ENCODE results near the gene TUBA4B. TPM values are rescaled to one million over a fixed set of nuclear protein-coding genes. Genes with fewer than 3 reads are reported as not detected.

TUBA4B gene
- total RNA-seq, 1 donor from 2014 or later = not detected

DNA sequence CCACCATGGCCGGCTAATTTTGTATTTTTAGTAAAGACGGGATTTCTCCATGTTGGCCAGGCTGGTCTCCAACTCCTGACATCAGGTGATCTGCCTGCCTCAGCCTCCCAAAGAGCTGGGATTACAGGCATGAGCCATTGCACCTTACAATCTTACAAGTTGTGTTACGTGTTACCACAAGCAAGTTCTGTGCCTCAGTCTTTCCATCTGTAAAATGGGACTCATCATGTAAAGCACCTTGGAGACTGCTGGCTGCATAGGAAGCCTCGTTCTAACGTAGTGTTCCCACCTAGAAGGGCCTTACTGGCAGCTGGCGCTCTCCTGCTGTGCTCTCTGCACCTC is 36.1 kb downstream of the TUBA4B start:
- Histone ChIP-seq H3K9ac (ENCODE audit: low read depth in 1 of 3, low read length in 3 of 3) (no peak overlapping the region), H3K36me3 (ENCODE audit: control insufficient read depth in 3 of 3, insufficient read depth in 3 of 3, low read length in 3 of 3) (peaks cover 17 to 21% (median 21%) of the 10 kb centered on the region in 3 donors), H3K27ac (ENCODE audit: low read depth, low read length) (no peak overlapping the region), H3K4me3 (ENCODE audit: low read length in 3 of 3) (no peak overlapping the region), H3K9me3 (ENCODE audit: control insufficient read depth in 3 of 3, low read length in 3 of 3) (no peaks in the 10 kb centered on the region), H3K27me3 (ENCODE audit: control insufficient read depth in 3 of 3, insufficient read depth in 3 of 3, low read length in 3 of 3) (no peaks in the 10 kb centered on the region), H3K4me1 (ENCODE audit: control insufficient read depth in 3 of 3, insufficient read depth in 3 of 3, low read length in 3 of 3) (peaks cover 5 to 20% (median 11%) of the 10 kb centered on the region in 3 donors)

- no peaks in the 10 kb centered on the region for H3K9me3 ChIP-seq (ENCODE audit: control insufficient read depth in 3 of 3, low read length in 3 of 3)
- H3K27me3 ChIP-seq (ENCODE audit: control insufficient read depth in 3 of 3, insufficient read depth in 3 of 3, low read length in 3 of 3) = no peaks in the 10 kb centered on the region
- H3K36me3 ChIP-seq (ENCODE audit: control insufficient read depth in 3 of 3, insufficient read depth in 3 of 3, low read length in 3 of 3) = peaks cover 11 to 16% (median 15%) of the 10 kb centered on the region in 3 donors
- H3K27ac ChIP-seq (ENCODE audit: low read depth, low read length) = no peak overlapping the region
- H3K9ac ChIP-seq (ENCODE audit: low read depth in 1 of 3, low read length in 3 of 3) = no peak overlapping the region
- H3K4me3 ChIP-seq (ENCODE audit: low read length in 3 of 3) = no peak overlapping the region
- H3K4me1 ChIP-seq (ENCODE audit: control insufficient read depth in 3 of 3, insufficient read depth in 3 of 3, low read length in 3 of 3) = peaks cover 8 to 25% (median 15%) of the 10 kb centered on the region in 3 donors
Measured at GRCh38 chr2:219289537-219290361, 36.7 kb downstream of the TUBA4B start.

DNA sequence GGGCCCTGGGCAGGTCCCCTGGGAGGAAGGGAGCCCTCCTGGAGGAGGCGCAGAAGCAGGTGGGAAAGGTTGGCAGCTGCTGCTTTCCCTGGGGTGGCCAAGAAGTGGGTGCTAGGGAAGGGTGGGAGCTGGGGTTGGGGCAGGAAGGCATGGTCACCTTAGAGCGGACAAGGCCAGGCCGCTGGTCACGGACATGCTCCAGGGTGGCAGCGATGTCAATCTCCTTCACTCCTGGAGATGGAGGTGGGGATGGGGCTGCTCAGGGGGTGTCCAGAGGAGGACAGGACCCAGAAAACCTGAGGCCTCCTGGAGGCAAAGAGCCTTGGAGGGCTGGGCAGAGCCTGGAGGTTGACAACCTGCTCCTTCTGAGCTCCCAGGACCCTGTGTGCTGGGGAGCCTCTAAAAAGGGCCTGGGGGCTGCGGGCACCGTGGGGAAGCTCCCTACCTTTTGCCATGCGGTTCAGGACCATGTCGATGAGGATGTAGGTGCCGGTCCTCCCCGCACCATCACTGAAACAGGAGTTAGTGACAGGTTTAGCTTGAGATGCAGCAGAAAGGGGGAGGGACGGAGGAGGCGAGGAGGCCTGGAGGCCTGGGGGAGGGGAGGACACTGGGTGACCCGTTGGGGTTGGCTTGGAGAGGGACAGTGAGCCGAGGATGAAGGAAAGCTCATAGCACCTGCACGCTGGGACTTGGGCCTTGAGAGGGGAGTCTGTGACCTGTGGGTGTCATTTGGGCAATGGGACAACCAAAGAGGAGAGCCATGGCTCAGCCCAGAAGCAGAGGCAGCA is 37.5 kb downstream of the TUBA4B start:
- Histone ChIP-seq H3K9me3 (ENCODE audit: control insufficient read depth in 3 of 3, low read length in 3 of 3) (no peaks in the 10 kb centered on the region), H3K27me3 (ENCODE audit: control insufficient read depth in 3 of 3, insufficient read depth in 3 of 3, low read length in 3 of 3) (no peaks in the 10 kb centered on the region), H3K36me3 (ENCODE audit: control insufficient read depth in 3 of 3, insufficient read depth in 3 of 3, low read length in 3 of 3) (peaks cover 2 to 7% (median 6%) of the 10 kb centered on the region in 3 donors), H3K4me1 (ENCODE audit: control insufficient read depth in 3 of 3, insufficient read depth in 3 of 3, low read length in 3 of 3) (peaks cover 12 to 25% (median 17%) of the 10 kb centered on the region in 3 donors), H3K9ac (ENCODE audit: low read depth in 1 of 3, low read length in 3 of 3) (no peak overlapping the region), H3K4me3 (ENCODE audit: low read length in 3 of 3) (no peak overlapping the region), H3K27ac (ENCODE audit: low read depth, low read length) (no peak overlapping the region)

DNA sequence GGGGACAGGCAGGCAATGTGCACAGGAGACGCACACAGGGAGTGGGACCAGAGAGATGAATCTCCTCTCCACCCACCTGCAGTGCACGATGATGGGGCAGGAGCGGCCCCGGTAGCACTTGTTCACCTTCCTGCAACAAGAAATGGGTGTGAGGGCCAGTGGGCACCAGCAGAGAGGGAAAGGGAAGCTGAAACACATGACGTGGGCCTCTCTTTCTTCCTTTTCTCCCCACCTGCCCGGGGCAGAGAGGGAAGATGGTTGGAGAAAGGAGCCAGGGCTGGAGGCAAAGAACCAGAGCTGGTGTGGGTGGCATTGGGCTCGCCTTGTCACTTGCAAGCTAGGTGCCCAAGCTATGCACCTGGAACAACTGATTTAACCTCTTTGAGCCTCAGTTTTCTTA is 38.4 kb downstream of the TUBA4B start:
- no peak overlapping the region for H3K27ac ChIP-seq (ENCODE audit: low read depth, low read length)
- H3K4me1 ChIP-seq (ENCODE audit: control insufficient read depth in 3 of 3, insufficient read depth in 3 of 3, low read length in 3 of 3) = peaks cover 9 to 20% (median 12%) of the 10 kb centered on the region in 3 donors
- peaks cover 0 to 2% (median 2%) of the 10 kb centered on the region in 3 donors for H3K36me3 ChIP-seq (ENCODE audit: control insufficient read depth in 3 of 3, insufficient read depth in 3 of 3, low read length in 3 of 3)
- H3K27me3 ChIP-seq (ENCODE audit: control insufficient read depth in 3 of 3, insufficient read depth in 3 of 3, low read length in 3 of 3) = no peaks in the 10 kb centered on the region
- H3K9ac ChIP-seq (ENCODE audit: low read depth in 1 of 3, low read length in 3 of 3) = no peak overlapping the region
- no peaks in the 10 kb centered on the region for H3K9me3 ChIP-seq (ENCODE audit: control insufficient read depth in 3 of 3, low read length in 3 of 3)
- H3K4me3 ChIP-seq (ENCODE audit: low read length in 3 of 3) = no peak overlapping the region

DNA sequence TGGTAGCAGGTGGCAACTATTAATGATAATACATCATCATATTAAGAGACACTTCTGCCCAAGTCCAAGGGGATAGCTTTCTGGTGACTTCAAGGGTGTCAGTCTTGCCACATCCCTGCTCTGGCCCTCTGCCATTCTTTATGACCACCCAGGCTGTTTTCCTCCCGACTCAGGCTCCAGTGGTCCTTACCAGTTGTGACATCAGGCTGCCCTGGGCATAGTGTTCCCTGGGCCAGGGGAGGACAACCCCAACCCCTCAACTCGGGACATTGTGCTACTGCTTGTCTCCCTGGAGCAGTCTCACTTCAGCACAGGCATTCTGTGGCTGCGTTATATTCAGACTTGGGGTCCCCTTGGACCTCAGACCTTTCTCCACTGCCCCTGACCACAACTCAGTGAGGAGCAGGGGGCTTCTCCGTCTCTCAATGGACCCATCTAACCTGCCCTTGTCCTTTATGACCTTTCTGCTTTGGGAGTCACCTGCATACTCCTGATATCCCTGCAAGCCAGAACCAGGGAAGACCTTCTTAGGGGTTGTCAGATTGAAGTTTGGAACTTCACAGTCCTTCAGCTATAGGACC is 39.0 kb downstream of the TUBA4B start:
- Histone ChIP-seq H3K9ac (ENCODE audit: low read depth in 1 of 3, low read length in 3 of 3) (no peak overlapping the region), H3K4me1 (ENCODE audit: control insufficient read depth in 3 of 3, insufficient read depth in 3 of 3, low read length in 3 of 3) (peaks cover 9 to 14% (median 11%) of the 10 kb centered on the region in 3 donors), H3K36me3 (ENCODE audit: control insufficient read depth in 3 of 3, insufficient read depth in 3 of 3, low read length in 3 of 3) (no peaks in the 10 kb centered on the region), H3K27me3 (ENCODE audit: control insufficient read depth in 3 of 3, insufficient read depth in 3 of 3, low read length in 3 of 3) (no peaks in the 10 kb centered on the region), H3K9me3 (ENCODE audit: control insufficient read depth in 3 of 3, low read length in 3 of 3) (no peaks in the 10 kb centered on the region), H3K27ac (ENCODE audit: low read depth, low read length) (no peak overlapping the region), H3K4me3 (ENCODE audit: low read length in 3 of 3) (no peak overlapping the region)

- no peak overlapping the region for H3K4me3 ChIP-seq (ENCODE audit: low read length in 3 of 3)
- no peaks in the 10 kb centered on the region for H3K36me3 ChIP-seq (ENCODE audit: control insufficient read depth in 3 of 3, insufficient read depth in 3 of 3, low read length in 3 of 3)
- no peak overlapping the region for H3K9ac ChIP-seq (ENCODE audit: low read depth in 1 of 3, low read length in 3 of 3)
- no peaks in the 10 kb centered on the region for H3K9me3 ChIP-seq (ENCODE audit: control insufficient read depth in 3 of 3, low read length in 3 of 3)
- H3K4me1 ChIP-seq (ENCODE audit: control insufficient read depth in 3 of 3, insufficient read depth in 3 of 3, low read length in 3 of 3) = peaks cover 9 to 14% (median 11%) of the 10 kb centered on the region in 3 donors
- H3K27ac ChIP-seq (ENCODE audit: low read depth, low read length) = no peak overlapping the region
- H3K27me3 ChIP-seq (ENCODE audit: control insufficient read depth in 3 of 3, insufficient read depth in 3 of 3, low read length in 3 of 3) = no peaks in the 10 kb centered on the region
Measured at GRCh38 chr2:219292616-219293015, 39.6 kb downstream of the TUBA4B start.

- no peak overlapping the region for H3K27ac ChIP-seq (ENCODE audit: low read depth, low read length)
- H3K27me3 ChIP-seq (ENCODE audit: control insufficient read depth in 3 of 3, insufficient read depth in 3 of 3, low read length in 3 of 3) = peaks cover 0 to 4% (median 0%) of the 10 kb centered on the region in 3 donors
- H3K36me3 ChIP-seq (ENCODE audit: control insufficient read depth in 3 of 3, insufficient read depth in 3 of 3, low read length in 3 of 3) = no peaks in the 10 kb centered on the region
- no peaks in the 10 kb centered on the region for H3K9me3 ChIP-seq (ENCODE audit: control insufficient read depth in 3 of 3, low read length in 3 of 3)
- peak overlapping the region in 1 of 3 donors; percentile 74 for H3K4me3 ChIP-seq (ENCODE audit: low read length in 3 of 3)
- peak overlapping the region in 2 of 3 donors; percentile 10 to 81 for H3K9ac ChIP-seq (ENCODE audit: low read depth in 1 of 3, low read length in 3 of 3)
- peaks cover 9 to 16% (median 12%) of the 10 kb centered on the region in 3 donors for H3K4me1 ChIP-seq (ENCODE audit: control insufficient read depth in 3 of 3, insufficient read depth in 3 of 3, low read length in 3 of 3)
Measured at GRCh38 chr2:219293736-219294231, 40.7 kb downstream of the TUBA4B start.

DNA sequence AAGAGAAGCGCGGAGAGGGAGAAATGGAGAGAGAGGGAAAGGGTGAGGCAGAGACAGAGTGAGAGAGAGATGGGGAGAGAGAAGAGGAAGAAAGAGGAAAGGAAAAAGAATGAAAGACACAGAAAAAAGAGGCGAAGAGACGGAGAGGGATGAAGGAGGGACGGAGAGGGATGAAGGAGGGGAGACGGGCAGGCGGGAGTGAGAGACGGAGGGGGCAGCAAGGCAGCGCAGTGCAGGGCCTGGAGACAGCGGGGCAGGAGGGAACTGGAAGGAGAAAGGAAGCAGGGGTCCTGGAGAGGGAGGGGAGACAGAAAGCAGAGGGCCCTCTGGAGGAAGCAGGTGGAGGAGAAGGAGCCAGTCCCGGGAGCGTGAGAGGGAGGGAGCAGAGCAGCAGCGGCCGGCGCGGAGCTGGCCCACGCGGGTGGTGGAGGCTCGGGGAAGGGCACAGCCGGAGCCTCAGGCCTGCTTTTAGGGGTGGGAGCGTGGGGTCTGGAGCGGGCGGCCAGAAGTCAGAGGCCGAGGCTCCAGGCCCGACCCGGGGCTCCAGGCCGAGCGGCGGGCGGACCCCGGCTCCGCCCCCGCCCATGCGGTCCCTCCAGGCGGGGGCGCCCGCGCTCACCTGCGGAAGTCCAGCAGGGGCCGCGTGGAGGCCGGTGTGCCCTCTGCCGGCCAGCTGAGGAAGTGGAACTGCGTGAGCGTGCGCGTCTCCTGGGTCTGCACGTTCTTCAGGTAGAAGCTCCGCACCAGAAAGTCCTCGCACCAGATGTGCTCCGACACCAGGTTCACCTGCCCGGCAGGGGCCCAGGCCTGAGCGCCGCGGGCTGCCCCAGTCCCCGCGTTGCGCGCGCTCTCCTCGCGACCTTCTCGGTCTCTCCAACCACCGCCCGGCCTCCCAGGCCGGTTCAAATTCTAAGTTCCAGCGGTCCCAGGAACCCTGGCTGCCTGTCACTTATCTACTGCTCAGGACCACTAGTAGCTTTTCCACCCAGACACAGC is 41.6 kb downstream of the TUBA4B start:
- Histone ChIP-seq H3K27me3 (ENCODE audit: control insufficient read depth in 3 of 3, insufficient read depth in 3 of 3, low read length in 3 of 3) (peaks cover 0 to 7% (median 4%) of the 10 kb centered on the region in 3 donors), H3K4me1 (ENCODE audit: control insufficient read depth in 3 of 3, insufficient read depth in 3 of 3, low read length in 3 of 3) (peaks cover 12 to 20% (median 14%) of the 10 kb centered on the region in 3 donors), H3K9me3 (ENCODE audit: control insufficient read depth in 3 of 3, low read length in 3 of 3) (no peaks in the 10 kb centered on the region), H3K4me3 (ENCODE audit: low read length in 3 of 3) (peak overlapping the region; percentile 73 to 76 (median 74)), H3K9ac (ENCODE audit: low read depth in 1 of 3, low read length in 3 of 3) (peak overlapping the region; percentile 79 to 88 (median 81)), H3K27ac (ENCODE audit: low read depth, low read length) (peak overlapping the region; percentile 58), H3K36me3 (ENCODE audit: control insufficient read depth in 3 of 3, insufficient read depth in 3 of 3, low read length in 3 of 3) (no peaks in the 10 kb centered on the region)

DNA sequence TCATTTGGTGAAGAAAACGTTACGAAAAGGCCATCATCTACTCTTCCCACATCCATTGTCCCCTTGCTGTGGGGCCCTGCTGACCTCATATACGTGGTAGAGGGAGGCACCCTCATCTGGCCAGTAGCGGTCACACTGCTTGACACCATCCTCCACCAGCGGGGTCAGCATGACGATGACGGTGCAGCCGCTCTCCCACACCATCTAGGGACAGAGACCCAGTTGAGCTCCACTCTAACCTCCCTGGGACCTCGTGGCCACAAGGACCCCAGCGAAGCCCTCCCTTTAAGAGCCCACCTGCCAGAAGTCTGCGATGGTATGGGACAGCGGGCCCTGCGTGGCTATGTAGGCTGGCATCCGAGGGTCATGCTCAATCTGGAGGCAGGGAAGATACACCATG is 43.1 kb downstream of the TUBA4B start:
- Histone ChIP-seq H3K36me3 (ENCODE audit: control insufficient read depth in 3 of 3, insufficient read depth in 3 of 3, low read length in 3 of 3) (no peaks in the 10 kb centered on the region), H3K27ac (ENCODE audit: low read depth, low read length) (no peak overlapping the region), H3K9ac (ENCODE audit: low read depth in 1 of 3, low read length in 3 of 3) (no peak overlapping the region), H3K4me1 (ENCODE audit: control insufficient read depth in 3 of 3, insufficient read depth in 3 of 3, low read length in 3 of 3) (peaks cover 11 to 20% (median 12%) of the 10 kb centered on the region in 3 donors), H3K4me3 (ENCODE audit: low read length in 3 of 3) (no peak overlapping the region), H3K9me3 (ENCODE audit: control insufficient read depth in 3 of 3, low read length in 3 of 3) (no peaks in the 10 kb centered on the region), H3K27me3 (ENCODE audit: control insufficient read depth in 3 of 3, insufficient read depth in 3 of 3, low read length in 3 of 3) (peaks cover 0 to 7% (median 7%) of the 10 kb centered on the region in 3 donors)
